Measurements from ENCODE around the gene ANKRD13C. TPM values are rescaled to one million over a fixed set of nuclear protein-coding genes. Genes with fewer than 3 reads are reported as not detected.
"Not testable (repeated sequence)": the region's sequence is repeated elsewhere in the genome, so short reads cannot be mapped to it uniquely, and the experiment has no call there.

ANKRD13C gene, protein sequence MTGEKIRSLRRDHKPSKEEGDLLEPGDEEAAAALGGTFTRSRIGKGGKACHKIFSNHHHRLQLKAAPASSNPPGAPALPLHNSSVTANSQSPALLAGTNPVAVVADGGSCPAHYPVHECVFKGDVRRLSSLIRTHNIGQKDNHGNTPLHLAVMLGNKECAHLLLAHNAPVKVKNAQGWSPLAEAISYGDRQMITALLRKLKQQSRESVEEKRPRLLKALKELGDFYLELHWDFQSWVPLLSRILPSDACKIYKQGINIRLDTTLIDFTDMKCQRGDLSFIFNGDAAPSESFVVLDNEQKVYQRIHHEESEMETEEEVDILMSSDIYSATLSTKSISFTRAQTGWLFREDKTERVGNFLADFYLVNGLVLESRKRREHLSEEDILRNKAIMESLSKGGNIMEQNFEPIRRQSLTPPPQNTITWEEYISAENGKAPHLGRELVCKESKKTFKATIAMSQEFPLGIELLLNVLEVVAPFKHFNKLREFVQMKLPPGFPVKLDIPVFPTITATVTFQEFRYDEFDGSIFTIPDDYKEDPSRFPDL
- 14.9 and 19.9 TPM in 2 replicates for total RNA-seq (2014; rRNA removed; shearing (Covaris generic))

DNA sequence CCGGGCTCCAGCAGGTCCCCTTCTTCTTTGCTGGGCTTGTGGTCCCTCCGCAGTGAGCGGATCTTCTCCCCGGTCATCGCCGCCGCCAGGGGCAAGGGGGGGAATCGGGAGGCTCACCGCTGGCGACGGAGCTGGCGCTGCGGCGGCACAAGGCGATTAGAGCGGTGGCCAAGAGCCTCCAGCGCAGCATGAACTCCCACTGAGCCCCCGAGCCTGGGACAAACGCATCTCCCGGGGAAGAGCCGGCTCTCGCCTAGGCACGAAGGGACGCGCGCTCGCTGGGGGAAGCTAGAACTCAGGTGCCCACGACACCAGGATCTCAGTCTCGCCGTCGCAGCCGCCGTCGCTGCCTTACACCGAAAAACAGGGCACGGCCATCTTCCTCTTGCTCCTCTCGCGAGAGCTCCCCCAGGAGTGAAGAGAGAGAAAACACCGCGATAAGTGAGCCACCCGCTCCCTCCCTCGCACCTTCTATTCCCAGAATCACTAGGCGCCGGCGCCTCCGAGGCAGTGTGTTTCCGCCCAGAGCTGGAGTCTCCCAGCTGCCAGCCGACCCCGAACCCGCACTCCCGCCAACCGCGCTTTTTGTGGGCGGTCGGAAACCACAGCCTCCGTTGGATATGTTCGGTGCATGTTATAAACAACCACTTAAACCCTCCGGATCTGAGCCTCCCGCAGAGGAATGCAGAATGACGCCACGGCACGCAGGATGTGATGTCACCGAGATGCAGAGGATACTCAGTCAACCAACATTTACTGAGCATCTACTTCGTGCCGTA lies at the start of gene ANKRD13C:
ANKRD13C (minus strand) TSS at position 391 of the 779 bp plus-strand sequence; CDS start at position 77, 314 bp downstream.
- DNase-seq (ENCODE audit: low spot score), result peak; percentile 96
- in situ Hi-C loops (cut with HindIII; ENCODE audit: low sequenced_read_pairs), result no loop called here

DNA sequence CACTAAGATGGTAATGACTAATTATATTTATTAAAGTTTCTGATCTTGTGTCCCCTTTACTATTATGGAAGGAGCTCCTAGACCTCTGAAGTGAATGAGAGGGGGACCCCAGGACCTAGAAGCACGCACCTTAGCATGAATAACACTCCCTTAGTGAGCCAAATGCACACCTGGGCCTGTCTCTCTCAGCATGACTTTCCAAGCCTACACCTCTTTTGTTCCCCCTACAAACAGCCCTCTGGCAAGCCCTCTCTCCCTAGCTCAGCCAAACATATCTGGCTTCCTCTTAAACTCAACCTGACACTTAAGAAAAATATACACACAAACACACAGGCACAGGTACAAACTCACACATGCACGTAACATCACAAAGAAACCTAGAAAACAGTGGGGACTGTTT lies 49.2 kb upstream of the ANKRD13C start:
- in situ Hi-C loops (cut with HindIII; ENCODE audit: low sequenced_read_pairs), result no loop called here

DNA sequence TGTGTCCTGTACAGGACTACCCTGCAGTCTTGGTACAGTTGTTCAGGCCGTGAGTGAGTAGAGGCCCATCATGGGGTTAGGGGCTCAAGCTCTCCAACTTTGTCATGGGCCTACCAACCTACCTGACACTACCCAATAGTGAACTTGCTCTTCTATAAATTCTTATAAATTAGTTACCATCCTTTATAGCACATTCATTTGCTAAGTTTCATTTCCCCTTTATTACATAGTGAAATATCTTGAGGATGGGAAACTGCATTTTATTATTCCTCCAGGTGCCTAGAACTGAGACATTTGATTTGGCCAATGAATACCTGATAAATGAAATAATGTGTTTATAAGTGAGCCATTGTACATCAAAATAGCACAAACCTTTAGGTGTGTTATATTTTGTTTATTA lies 47.5 kb upstream of the ANKRD13C start:
- in situ Hi-C loops (cut with HindIII; ENCODE audit: low sequenced_read_pairs), result no loop called here
- no peak for DNase-seq (ENCODE audit: low spot score)

More for the DNA sequence above, 49.2 kb upstream of the ANKRD13C start:
- no peak for DNase-seq (ENCODE audit: low spot score)

DNA sequence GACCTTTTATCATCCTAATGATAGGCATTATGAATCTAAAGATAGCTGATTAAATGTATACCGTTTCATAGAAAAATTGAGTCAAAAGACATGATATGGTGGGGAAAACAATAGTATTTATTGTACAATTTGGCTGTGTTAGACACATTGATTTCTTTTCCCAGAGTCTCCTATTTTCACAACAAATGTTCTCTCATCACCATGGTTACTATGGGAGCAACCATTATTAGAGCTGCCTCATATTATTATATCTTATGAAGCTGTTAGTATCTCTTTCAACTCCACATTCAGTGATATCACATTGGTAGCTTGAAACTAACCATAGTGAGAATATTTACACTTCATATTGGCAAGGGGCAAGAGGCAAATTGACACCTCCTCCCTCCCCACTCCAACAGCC lies 45.8 kb upstream of the ANKRD13C start:
- in situ Hi-C loops (cut with HindIII; ENCODE audit: low sequenced_read_pairs), result no loop called here
- no peak for DNase-seq (ENCODE audit: low spot score)

DNA sequence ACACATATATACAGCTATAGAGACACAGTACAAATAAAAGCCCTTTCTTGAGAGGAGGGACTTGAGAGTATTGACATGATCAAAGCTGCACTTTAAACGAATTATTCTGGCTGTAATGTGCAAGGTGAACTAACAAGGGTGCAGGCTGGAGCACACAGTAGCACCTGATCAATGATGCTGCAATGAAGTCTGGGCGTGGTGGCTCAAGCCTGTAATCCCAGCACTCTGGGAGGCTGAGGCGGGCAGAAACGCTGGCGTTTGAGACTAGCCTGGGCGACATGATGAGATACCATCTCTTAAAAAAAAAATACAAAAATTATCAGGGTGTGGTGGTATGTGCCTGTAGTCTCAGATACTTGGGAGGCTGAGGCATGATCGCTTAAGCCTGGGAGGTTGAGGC lies 42.5 kb upstream of the ANKRD13C start:
- in situ Hi-C loops (cut with HindIII; ENCODE audit: low sequenced_read_pairs), result no loop called here

DNA sequence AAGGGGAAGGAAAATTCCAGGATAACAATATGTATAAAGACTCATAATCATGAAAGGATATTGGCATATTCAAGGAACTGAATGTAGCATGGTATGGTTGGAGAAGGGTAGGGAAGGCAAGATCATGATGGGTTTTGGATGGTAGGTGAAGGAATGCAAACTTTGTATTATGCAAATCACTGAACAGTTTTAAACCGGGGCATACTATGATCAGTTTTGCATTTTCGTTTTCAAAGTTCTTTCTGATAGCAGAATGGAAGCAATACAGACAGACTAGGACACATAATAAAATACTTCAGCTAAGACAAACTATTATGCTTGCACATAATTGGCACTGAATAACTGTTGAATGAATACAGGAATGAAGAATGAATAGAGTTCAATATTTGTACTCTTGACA lies 42.1 kb upstream of the ANKRD13C start:
- no peak for DNase-seq (ENCODE audit: low spot score)
- in situ Hi-C loops (cut with HindIII; ENCODE audit: low sequenced_read_pairs), result no loop called here

More for the DNA sequence above, 42.5 kb upstream of the ANKRD13C start:
- DNase-seq (ENCODE audit: low spot score), result no peak

DNA sequence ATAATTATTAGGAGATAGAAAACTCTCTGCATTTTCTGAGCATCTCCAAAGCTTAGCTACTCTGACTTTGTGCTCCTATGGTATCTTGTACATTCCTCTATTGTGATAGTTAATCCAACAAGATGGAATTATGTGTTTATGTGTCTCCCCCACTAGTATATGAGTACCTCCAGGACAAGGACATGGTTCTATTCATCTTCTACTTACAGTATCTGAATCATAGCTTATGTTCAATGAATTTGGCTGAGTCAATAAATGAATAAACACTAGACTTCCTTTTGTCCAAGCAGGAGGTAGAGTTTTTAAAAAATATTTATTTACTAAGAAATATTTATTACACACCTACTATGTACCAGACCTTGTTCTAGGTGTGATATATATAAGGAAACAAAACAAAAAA lies 38.1 kb upstream of the ANKRD13C start:
- in situ Hi-C loops (cut with HindIII; ENCODE audit: low sequenced_read_pairs), result no loop called here

DNA sequence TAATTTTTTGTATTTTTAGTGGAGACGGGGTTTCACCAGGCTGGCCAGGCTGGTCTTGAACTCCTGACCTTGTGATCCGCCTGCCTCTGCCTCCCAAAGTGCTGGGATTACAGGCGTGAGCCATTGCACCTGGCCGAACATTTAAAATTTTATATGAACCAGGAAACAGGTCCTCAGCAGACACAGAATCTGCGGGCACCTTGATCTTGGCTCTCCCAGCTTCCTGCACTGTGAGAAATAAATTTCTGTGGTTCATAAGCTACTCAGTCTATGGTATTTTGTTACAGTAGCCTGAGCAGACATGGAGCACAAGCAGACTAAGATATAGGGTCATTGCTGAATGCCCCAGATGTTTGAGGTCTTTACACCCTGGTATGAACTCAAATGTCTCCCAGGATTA lies 33.0 kb upstream of the ANKRD13C start:
- DNase-seq (ENCODE audit: low spot score), result no peak
- in situ Hi-C loops (cut with HindIII; ENCODE audit: low sequenced_read_pairs), result no loop called here

More for the DNA sequence above, 38.1 kb upstream of the ANKRD13C start:
- DNase-seq (ENCODE audit: low spot score), result no peak

DNA sequence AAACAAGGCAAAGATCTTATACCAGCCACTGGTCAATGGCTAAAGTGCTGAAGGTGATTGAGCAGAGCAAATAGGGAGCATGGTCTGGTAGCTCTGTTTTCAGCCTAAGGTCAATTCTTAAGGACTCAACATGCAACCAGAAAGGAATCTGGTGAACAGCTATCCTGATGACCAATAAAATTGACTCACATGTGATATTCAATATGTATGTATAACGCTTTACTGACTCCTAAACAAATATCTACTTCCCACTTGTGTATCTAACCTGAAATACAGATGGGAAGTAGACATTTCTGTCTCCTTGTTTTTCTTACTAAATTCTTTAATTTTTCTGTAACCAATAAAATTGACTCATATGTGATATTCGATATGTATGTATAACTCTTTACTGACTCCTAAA lies 31.6 kb upstream of the ANKRD13C start:
- in situ Hi-C loops (cut with HindIII; ENCODE audit: low sequenced_read_pairs), result no loop called here

DNA sequence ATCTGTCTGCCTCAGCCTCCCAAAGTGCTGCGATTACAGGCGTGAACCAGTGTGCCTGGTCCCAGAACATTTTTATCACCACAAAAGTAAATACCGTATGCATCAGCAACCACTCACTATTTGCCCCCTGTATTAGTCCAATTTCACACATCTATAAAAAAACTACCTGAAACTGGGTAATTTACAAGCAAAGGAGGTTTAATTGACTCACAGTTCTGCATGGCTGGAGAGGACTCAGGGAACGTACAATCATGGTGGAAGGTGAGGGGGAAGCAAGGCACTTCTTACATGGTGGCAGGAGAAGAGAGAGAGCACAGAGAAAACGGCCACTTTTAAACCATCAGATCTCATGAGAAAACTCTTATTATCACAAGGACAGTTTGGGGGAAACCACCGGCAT lies 31.0 kb upstream of the ANKRD13C start:
- in situ Hi-C loops (cut with HindIII; ENCODE audit: low sequenced_read_pairs), result no loop called here
- no peak for DNase-seq (ENCODE audit: low spot score)

More for the DNA sequence above, 31.6 kb upstream of the ANKRD13C start:
- DNase-seq (ENCODE audit: low spot score), result no peak

DNA sequence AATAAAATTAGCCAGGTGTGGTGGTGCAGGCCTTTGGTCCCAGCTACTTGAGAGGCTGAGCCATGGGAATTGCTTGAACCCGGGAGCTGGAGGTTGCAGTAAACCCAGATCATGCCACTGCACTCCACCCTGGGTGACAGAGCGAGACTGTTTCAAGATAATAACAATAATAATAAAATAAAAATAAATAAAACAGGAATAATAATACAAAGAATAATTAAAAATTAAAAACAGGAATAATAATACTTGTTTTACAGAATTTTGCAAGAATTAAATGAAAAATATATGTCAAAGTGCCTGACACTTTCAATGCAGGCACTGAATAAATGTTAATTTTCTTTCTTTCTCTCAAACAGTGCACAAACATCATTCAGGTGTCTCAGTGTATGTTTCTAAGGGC lies 30.0 kb upstream of the ANKRD13C start:
- DNase-seq (ENCODE audit: low spot score), result no peak
- in situ Hi-C loops (cut with HindIII; ENCODE audit: low sequenced_read_pairs), result no loop called here

DNA sequence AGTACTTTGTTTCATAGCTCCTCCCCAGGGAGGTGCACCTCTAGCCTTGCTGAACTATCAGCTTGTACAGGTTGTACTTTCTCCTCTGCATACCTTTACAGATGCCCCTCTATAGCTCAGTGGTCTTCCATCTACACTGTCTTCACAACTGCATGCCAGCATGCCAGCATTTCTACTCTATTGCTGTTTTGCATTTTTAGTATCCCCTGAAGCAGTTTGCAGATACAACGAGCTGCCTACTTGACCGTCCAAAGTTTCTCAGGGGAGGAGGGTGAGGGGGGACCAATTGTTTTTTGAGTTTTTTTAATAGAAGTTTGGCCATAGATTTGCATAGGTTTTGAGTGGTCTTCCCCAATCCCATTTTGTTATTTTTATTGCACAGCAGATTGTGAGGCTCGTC lies 29.0 kb upstream of the ANKRD13C start:
- in situ Hi-C loops (cut with HindIII; ENCODE audit: low sequenced_read_pairs), result no loop called here
- DNase-seq (ENCODE audit: low spot score), result no peak

DNA sequence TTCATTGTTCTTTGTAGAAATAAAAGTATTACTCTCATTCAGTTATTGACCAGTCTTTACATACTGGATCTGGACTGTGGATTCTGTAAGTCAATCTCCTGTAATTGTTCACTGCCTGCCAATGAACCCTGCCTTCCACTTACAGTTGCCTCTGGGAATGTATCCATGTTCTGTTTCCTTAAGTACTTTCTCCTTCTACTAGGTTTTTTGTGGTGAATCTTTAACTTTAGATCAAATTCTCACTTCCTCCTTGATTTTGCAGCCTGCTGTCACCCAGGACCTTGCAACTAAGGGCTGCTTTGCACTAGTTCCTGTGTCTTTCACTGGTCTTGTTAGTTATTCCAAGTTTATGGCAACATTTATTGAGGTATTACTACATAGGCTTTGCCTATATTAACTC lies 28.2 kb upstream of the ANKRD13C start:
- in situ Hi-C loops (cut with HindIII; ENCODE audit: low sequenced_read_pairs), result no loop called here
- no peak for DNase-seq (ENCODE audit: low spot score)

DNA sequence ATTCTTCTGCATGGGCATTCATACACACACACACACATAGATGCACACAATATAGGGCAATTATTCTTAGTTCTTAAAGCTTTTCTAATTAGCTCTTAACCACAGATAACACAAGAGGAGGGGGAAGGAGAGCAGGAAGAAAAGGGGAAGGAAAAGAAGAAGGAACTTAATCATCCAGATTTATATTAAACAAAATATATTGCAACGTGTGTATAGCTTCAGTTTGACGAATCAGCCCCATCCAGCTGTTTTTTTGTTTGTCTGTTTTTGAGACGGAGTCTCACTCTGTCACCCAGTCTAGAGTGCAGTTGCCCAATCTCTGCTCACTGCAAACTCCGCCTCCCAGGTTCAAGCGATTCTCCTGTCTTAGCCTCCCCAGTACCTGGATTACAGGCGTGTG lies 21.7 kb upstream of the ANKRD13C start:
- DNase-seq (ENCODE audit: low spot score), result no peak
- in situ Hi-C loops (cut with HindIII; ENCODE audit: low sequenced_read_pairs), result no loop called here

DNA sequence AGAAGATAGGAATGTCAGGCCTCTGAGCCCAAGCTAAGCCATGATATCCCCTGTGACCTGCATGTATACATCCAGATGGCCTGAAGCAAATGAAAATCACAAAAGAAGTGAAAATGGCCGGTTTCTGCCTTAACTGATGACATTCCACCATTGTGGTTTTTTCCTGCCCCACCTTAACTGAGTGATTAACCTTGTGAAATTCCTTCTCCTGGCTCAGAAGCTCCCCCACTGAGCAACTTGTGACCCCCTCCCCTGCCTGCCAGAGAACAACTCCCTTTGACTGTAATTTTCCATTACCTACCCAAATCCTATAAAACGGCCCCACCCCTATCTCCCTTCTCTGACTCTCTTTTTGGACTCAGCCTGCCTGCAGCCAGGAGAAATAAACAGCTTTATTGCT lies 19.1 kb upstream of the ANKRD13C start:
- DNase-seq (ENCODE audit: low spot score); in situ Hi-C loops (cut with HindIII; ENCODE audit: low sequenced_read_pairs): not testable (repeated sequence)

DNA sequence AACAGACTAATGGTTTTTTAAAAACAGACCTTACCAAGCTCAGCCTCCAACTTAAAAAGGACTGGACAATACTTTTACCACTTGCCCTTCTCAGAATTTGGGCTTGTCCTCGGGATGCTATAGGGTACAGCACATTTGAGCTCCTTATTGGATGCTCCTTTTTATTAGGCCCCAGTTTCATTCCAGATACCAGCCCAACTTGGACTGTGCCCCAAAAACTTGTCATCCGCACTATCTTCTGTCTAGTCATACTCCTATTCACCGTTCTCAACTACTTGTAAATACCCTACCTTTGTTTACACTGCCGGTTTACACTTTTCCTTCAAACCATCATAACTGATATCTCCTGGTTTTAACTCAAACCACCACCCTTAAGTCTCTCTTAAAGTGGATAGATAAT lies 17.9 kb upstream of the ANKRD13C start:
- DNase-seq (ENCODE audit: low spot score), result no peak
- in situ Hi-C loops (cut with HindIII; ENCODE audit: low sequenced_read_pairs), result no loop called here

DNA sequence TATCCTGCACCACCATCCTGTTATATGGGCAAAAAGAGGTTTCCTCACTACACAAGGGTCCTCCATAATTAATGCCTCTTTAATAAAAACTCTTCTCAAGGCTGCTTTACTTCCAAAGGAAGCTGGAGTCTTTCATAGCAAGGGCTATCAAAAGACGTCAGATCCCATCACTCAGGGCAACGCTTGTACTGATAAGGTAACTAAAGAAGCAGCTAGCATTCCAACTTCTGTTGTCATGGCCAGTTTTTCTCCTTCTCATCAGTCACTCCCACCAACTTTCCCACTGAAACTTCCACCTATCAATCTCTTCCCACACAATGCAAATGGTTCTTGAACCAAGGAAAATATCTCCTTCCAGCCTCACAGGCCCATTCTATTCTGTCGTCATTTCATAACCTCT lies 17.1 kb upstream of the ANKRD13C start:
- DNase-seq (ENCODE audit: low spot score); in situ Hi-C loops (cut with HindIII; ENCODE audit: low sequenced_read_pairs): not testable (repeated sequence)

DNA sequence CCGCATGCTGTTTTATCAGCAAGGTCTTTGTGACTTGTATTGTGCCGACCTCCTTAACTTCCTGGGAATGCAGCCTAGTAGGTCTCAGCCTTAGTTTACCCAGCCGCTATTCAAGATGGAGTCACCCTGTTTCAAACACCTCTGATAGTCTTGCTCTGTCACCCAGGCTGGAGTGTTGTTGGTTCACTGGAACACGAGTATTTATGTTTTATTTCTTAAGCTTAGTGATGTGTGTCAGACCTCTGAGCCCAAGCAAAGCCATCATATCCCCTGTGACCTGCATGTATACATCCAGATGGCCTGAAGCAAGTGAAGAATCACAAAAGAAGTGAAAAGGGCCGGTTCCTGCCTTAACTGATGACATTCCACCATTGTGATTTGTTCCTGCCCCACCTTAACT lies 12.9 kb upstream of the ANKRD13C start:
- in situ Hi-C loops (cut with HindIII; ENCODE audit: low sequenced_read_pairs), result not testable (repeated sequence)

DNA sequence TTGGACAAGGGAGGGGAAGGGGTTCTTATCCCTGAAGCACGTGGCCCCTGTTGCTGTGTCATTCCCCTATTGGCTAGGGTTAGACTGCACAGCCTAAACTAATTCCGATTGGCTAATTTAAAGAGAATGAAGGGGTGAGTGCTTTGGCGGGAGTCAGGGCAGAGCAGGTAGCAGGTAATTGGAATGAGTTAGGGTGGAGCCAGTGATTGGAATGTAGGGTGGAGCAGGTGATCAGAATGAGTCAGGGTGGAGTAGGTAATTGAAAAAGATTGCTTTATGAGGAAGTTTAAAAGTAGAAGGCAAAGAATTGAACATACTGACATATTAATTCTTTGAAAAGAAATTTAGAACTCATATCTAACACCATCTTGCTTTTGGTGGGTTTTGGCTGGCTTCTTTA lies 12.5 kb upstream of the ANKRD13C start:
- in situ Hi-C loops (cut with HindIII; ENCODE audit: low sequenced_read_pairs); DNase-seq (ENCODE audit: low spot score): not testable (repeated sequence)

More for the DNA sequence above, 12.9 kb upstream of the ANKRD13C start:
- not testable (repeated sequence) for DNase-seq (ENCODE audit: low spot score)

DNA sequence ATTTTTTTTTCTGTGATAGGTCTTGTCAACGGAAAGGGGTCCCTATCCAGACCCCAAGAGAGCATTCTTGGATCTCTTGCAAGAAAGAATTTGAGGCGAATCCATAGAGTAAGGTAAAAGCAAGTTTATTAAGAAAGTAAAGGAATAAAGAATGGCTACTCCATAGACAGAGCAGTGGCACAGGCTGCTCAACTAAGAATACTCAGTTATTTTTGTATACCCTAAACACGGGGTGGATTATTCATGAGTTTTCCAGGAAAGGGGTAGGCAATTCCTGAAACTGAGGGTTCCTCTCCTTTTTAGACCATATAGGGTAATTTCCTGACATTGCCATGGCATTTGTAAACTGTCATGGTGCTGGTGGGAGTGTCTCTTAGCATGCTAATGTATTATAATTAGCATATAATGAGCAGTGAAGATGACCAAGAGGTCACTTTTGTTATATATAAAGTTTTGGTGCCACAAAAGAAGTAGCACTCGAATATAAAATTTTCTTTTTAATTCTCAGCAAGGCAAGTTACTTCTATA lies 12.0 kb upstream of the ANKRD13C start:
- in situ Hi-C loops (cut with HindIII; ENCODE audit: low sequenced_read_pairs); DNase-seq (ENCODE audit: low spot score): not testable (repeated sequence)
